GM13977 (cell line): ENCODE measurements around the gene ROR1.

Source experiments
- DNase-seq: peaks from one replicate; pipeline ENCODE4 v3.0.0; 2012; ENCODE audit warnings: low spot score
- in situ Hi-C: fragments of 300-500 bp; cut with MboI; formaldehyde crosslinking; loops from one replicate; pipeline ENCODE4 v1.12.0; 2022; ENCODE audit warnings: low sequenced_read_pairs, low pct_unique_long_range_greater_than_20kb, mixed read lengths, inconsistent platforms; ENCODE audit not compliant: unreplicated experiment
- TF ChIP-seq, protein P1 (sequence below): IDR thresholded peaks from 2 replicates; pipeline ENCODE4 v1.5.1; 2012; ENCODE audit warnings: mild to moderate bottlenecking, control low read depth; ENCODE audit not compliant: insufficient read depth; ENCODE audit errors: extremely low read depth, missing control alignments

The ROR1 gene

DNA sequence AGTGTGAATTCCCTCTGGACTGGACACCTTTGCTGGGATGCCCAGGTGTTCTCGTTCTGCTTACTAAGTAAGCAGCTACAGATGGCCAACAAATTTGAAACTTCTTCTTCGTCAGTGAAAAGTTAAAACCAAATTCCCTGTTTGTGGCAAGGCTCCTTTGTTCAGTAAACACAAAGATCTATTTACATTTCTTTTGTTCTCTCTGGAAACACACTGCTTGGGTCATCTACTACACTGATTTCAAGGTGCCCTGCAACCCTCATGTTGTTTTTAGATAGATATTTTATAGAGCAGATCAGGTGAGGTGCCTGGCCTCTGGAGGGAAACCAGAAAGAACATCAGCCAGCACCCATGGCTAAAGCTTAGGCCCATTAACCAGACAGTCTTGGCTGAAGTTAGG, 272.4 kb downstream of the ROR1 start:
- in situ Hi-C loops = no loop called here
- TF ChIP-seq, protein P1, sequence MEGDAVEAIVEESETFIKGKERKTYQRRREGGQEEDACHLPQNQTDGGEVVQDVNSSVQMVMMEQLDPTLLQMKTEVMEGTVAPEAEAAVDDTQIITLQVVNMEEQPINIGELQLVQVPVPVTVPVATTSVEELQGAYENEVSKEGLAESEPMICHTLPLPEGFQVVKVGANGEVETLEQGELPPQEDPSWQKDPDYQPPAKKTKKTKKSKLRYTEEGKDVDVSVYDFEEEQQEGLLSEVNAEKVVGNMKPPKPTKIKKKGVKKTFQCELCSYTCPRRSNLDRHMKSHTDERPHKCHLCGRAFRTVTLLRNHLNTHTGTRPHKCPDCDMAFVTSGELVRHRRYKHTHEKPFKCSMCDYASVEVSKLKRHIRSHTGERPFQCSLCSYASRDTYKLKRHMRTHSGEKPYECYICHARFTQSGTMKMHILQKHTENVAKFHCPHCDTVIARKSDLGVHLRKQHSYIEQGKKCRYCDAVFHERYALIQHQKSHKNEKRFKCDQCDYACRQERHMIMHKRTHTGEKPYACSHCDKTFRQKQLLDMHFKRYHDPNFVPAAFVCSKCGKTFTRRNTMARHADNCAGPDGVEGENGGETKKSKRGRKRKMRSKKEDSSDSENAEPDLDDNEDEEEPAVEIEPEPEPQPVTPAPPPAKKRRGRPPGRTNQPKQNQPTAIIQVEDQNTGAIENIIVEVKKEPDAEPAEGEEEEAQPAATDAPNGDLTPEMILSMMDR = no peak
- no peak for DNase-seq

DNA sequence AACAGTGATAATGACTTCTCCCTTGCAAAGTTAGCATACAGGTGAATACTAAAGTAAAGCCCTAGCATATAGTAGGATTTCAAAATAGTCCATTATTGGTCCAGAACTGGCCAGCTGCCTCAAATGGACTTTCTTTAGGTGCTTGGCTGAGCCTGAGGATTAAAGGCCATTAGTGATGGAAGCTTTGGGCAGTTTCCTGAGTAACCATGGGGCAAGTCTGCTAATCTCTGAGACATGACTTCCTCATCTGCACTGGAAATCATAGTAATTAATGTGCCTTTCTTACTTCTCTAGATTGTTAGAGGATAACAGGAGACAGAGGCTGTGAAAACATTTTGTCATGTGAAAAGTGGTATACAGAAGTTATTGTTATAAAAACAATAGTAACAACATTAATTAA, 273.1 kb downstream of the ROR1 start:
- DNase-seq = no peak
- in situ Hi-C loops = no loop called here
- TF ChIP-seq, protein P1 = no peak

DNA sequence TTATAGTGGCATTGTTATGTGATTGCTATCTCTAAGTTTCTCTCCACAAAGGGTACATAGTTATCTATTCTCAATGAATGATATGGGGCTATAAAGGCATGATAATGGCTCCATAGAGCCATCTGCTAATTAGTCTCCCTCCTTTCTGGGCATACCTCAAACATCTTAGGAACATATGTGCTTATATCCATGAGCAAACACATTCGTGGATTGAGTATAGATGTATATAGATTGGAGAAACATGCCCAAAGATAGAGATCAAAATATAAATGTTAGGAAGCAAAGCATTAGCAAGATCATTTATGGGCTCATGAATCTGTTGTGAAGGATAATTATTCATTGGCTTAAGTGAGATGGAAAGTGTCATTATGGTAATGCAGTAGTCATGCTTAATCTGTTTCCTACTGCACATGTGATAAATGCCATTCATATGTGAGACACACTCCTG, 273.8 kb downstream of the ROR1 start:
- TF ChIP-seq, protein P1 = no peak
- in situ Hi-C loops = no loop called here

DNA sequence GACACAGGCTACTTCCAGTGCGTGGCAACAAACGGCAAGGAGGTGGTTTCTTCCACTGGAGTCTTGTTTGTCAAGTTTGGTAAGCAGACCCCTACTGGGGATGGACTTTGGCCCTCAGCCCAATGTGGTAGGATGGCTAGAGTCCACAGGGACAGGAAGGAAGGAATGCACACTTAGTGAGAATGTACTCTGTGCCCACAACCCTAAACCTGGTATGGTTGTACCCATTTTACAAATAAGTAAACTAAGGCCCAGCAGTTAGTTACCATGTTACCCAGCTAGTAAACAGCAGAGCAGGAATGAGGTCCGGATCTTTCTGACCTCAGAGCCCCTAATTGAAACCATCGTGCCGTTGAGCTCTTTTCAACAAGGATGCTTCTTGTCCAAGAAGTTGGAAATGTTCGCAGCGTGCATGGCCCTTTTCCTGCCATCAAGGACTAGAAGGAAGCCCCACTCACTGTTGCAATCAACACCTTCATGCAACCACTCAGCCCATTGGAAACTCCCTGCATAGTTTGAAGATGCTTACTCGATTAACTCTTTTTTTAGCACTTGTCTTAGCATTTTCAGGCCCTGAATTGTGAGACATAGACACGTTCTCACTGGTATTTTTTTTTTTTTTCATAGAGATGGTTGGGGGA, 276.2 kb downstream of the ROR1 start:
- in situ Hi-C loops = no loop called here
- no peak for DNase-seq
- TF ChIP-seq, protein P1 = no peak

More for the DNA sequence above, 273.8 kb downstream of the ROR1 start:
- no peak for DNase-seq

DNA sequence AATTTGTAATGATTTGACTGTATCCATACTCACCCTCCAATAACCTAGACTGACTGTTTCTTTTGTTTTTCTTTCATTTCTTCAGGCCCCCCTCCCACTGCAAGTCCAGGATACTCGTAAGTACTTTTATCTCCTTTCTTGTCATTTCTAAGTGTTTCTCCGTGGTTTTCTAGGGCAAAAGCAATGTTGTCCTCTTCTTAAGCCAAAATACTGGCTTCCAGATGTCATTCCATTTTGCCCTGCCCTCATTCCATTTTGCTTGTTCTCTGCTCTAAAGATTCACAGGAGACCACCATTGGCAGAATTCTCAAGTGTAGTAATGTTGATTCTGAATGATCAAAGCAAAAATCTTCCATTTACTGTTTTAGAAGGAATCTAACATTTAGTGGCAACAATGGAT, 276.8 kb downstream of the ROR1 start:
- in situ Hi-C loops = no loop called here
- TF ChIP-seq, protein P1 = no peak
- DNase-seq = no peak

DNA sequence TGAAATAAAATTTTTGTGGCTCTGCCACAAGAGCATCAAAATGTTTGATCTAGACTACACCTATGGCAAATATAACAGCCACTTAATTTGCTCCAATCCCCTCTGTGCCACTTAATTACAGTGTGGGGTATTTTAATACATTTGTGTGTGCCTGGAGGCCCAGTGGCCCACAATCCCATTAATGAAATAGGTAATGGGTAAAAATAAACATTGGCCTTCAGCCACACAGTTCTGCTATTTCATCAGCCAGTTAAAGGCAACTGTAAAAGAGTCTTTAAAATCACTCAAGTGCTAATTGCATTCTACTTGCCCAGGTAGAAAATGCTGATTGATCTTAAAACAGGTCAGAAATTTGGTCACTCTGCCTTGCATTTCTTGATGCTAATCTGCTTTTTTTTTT, 278.0 kb downstream of the ROR1 start:
- TF ChIP-seq, protein P1 = no peak
- DNase-seq = no peak
- in situ Hi-C loops = no loop called here
